Measurements from ENCODE around the gene SH3PXD2B.
"Not testable (repeated sequence)": the region's sequence is repeated elsewhere in the genome, so short reads cannot be mapped to it uniquely, and the experiment has no call there.

Gene SH3PXD2B

GRCh38 chr5:172293745-172294342, 160.5 kb downstream of the SH3PXD2B start:
- Mint-ChIP-seq H3K4me1 (peaks cover 3% of the 10 kb centered on the region), H3K4me3 (no peak overlapping the region), H3K9me3 (no peaks in the 10 kb centered on the region), H3K27ac (no peak overlapping the region), H3K36me3 (no peaks in the 10 kb centered on the region), H3K27me3 (peaks cover 2% of the 10 kb centered on the region)

GRCh38 chr5:172293054-172293744, 161.1 kb downstream of the SH3PXD2B start:
- Mint-ChIP-seq H3K27ac (peak overlapping the region; percentile 17), H3K9me3 (no peaks in the 10 kb centered on the region), H3K4me3 (no peak overlapping the region), H3K4me1 (peaks cover 3% of the 10 kb centered on the region), H3K36me3 (no peaks in the 10 kb centered on the region), H3K27me3 (peaks cover 2% of the 10 kb centered on the region)

GRCh38 chr5:172291837-172292236, 162.5 kb downstream of the SH3PXD2B start:
- H3K9me3 Mint-ChIP-seq, H3K4me3 Mint-ChIP-seq, H3K27ac Mint-ChIP-seq, H3K36me3 Mint-ChIP-seq, H3K4me1 Mint-ChIP-seq, H3K27me3 Mint-ChIP-seq: not testable (repeated sequence)

- peaks cover 13% of the 10 kb centered on the region for H3K4me1 Mint-ChIP-seq
Observed at GRCh38 chr5:172288465-172288864, 165.9 kb downstream of the SH3PXD2B start.

GRCh38 chr5:172287140-172287539, 167.2 kb downstream of the SH3PXD2B start:
- H3K9me3 Mint-ChIP-seq, H3K27me3 Mint-ChIP-seq, H3K4me3 Mint-ChIP-seq, H3K36me3 Mint-ChIP-seq, H3K27ac Mint-ChIP-seq: not testable (repeated sequence)
- H3K4me1 Mint-ChIP-seq = peaks cover 17% of the 10 kb centered on the region

More at GRCh38 chr5:172288465-172288864, 165.9 kb downstream of the SH3PXD2B start:
- Mint-ChIP-seq H3K27ac (no peak overlapping the region), H3K4me3 (no peak overlapping the region), H3K27me3 (no peaks in the 10 kb centered on the region), H3K9me3 (no peaks in the 10 kb centered on the region), H3K36me3 (no peaks in the 10 kb centered on the region)

- Mint-ChIP-seq H3K9me3 (no peaks in the 10 kb centered on the region), H3K27me3 (no peaks in the 10 kb centered on the region)
Observed at GRCh38 chr5:172285226-172286143, 168.8 kb downstream of the SH3PXD2B start.

GRCh38 chr5:172284611-172284980, 169.7 kb downstream of the SH3PXD2B start:
- Mint-ChIP-seq H3K27me3 (no peaks in the 10 kb centered on the region), H3K4me1 (peaks cover 35% of the 10 kb centered on the region), H3K4me3 (peak overlapping the region; percentile 89), H3K9me3 (no peaks in the 10 kb centered on the region), H3K27ac (peak overlapping the region; percentile 81), H3K36me3 (no peaks in the 10 kb centered on the region)

More at GRCh38 chr5:172285226-172286143, 168.8 kb downstream of the SH3PXD2B start:
- Mint-ChIP-seq H3K4me1 (peaks cover 32% of the 10 kb centered on the region), H3K36me3 (no peaks in the 10 kb centered on the region), H3K27ac (peak overlapping the region; percentile 81), H3K4me3 (peak overlapping the region; percentile 89)

GRCh38 chr5:172283862-172284610, 170.3 kb downstream of the SH3PXD2B start:
- Mint-ChIP-seq H3K4me3 (peak overlapping the region; percentile 89), H3K4me1 (peaks cover 38% of the 10 kb centered on the region), H3K9me3 (no peaks in the 10 kb centered on the region), H3K36me3 (no peaks in the 10 kb centered on the region), H3K27ac (peak overlapping the region; percentile 81), H3K27me3 (no peaks in the 10 kb centered on the region)

GRCh38 chr5:172283020-172283861, 171.1 kb downstream of the SH3PXD2B start, which contains the start of gene UBTD2:
Gene UBTD2 (minus strand): TSS chr5:172283764. CDS start chr5:172283665, 99 bp downstream.
- Mint-ChIP-seq H3K4me1 (peaks cover 38% of the 10 kb centered on the region), H3K27ac (peak within 1 kb of the TSS; percentile 81), H3K9me3 (no peaks in the 10 kb centered on the region), H3K27me3 (no peaks in the 10 kb centered on the region), H3K36me3 (no peaks in the 10 kb centered on the region), H3K4me3 (peak within 1 kb of the TSS; percentile 91)

- peaks cover 4% of the 10 kb centered on the region for H3K36me3 Mint-ChIP-seq
- no peaks in the 10 kb centered on the region for H3K27me3 Mint-ChIP-seq
- no peaks in the 10 kb centered on the region for H3K9me3 Mint-ChIP-seq
- H3K4me1 Mint-ChIP-seq = peaks cover 44% of the 10 kb centered on the region
- peak overlapping the region; percentile 52 for H3K27ac Mint-ChIP-seq
- H3K4me3 Mint-ChIP-seq = peak overlapping the region; percentile 91
Observed at GRCh38 chr5:172282272-172283019, 171.9 kb downstream of the SH3PXD2B start.

GRCh38 chr5:172281346-172281745, 173.0 kb downstream of the SH3PXD2B start:
- Mint-ChIP-seq H3K9me3 (no peaks in the 10 kb centered on the region), H3K27me3 (no peaks in the 10 kb centered on the region), H3K4me1 (peaks cover 52% of the 10 kb centered on the region), H3K36me3 (peaks cover 5% of the 10 kb centered on the region), H3K27ac (no peak overlapping the region), H3K4me3 (peak overlapping the region; percentile 91)

GRCh38 chr5:172280929-172281328, 173.4 kb downstream of the SH3PXD2B start:
- peaks cover 6% of the 10 kb centered on the region for H3K36me3 Mint-ChIP-seq
- peaks cover 56% of the 10 kb centered on the region for H3K4me1 Mint-ChIP-seq
- H3K9me3 Mint-ChIP-seq = no peaks in the 10 kb centered on the region
- no peaks in the 10 kb centered on the region for H3K27me3 Mint-ChIP-seq
- no peak overlapping the region for H3K4me3 Mint-ChIP-seq
- no peak overlapping the region for H3K27ac Mint-ChIP-seq

GRCh38 chr5:172280317-172280716, 174.0 kb downstream of the SH3PXD2B start:
- Mint-ChIP-seq H3K36me3 (peaks cover 6% of the 10 kb centered on the region), H3K4me1 (peaks cover 62% of the 10 kb centered on the region), H3K27ac (no peak overlapping the region), H3K9me3 (no peaks in the 10 kb centered on the region), H3K4me3 (no peak overlapping the region), H3K27me3 (no peaks in the 10 kb centered on the region)

- H3K36me3 Mint-ChIP-seq = peaks cover 10% of the 10 kb centered on the region
- H3K4me1 Mint-ChIP-seq = peaks cover 70% of the 10 kb centered on the region
- H3K27ac Mint-ChIP-seq = no peak overlapping the region
- no peak overlapping the region for H3K4me3 Mint-ChIP-seq
- no peaks in the 10 kb centered on the region for H3K9me3 Mint-ChIP-seq
- no peaks in the 10 kb centered on the region for H3K27me3 Mint-ChIP-seq
Observed at GRCh38 chr5:172278356-172278755, 176.0 kb downstream of the SH3PXD2B start.

Measured in activated naive CD4-positive, alpha-beta T cell treated with anti-CD3 and anti-CD28 coated beads, Interleukin-2, amount 50 U/mL, for 24 hours (primary cell).